HEK293T (cell line): ENCODE results near the gene ERBB4.

Experiments used
- BHLHE40 ChIP-seq: fragments of 450-650 bp; IDR thresholded peaks from 2 replicates; pipeline ENCODE4 v1.6.1; 2016; ENCODE audit warnings: mild to moderate bottlenecking, moderate library complexity, borderline replicate concordance
- CTBP1 ChIP-seq: fragments of 450-650 bp; IDR thresholded peaks from 2 replicates; pipeline ENCODE4 v1.6.1; 2016; ENCODE audit warnings: borderline replicate concordance
- ELF4 ChIP-seq: fragments of 450-650 bp; IDR thresholded peaks from 2 replicates; pipeline ENCODE4 v1.6.1; 2017; ENCODE audit warnings: antibody characterized with exemption
- FOXA1 ChIP-seq: fragments of 450-650 bp; IDR thresholded peaks from 2 replicates; pipeline ENCODE4 v1.6.1; 2016; ENCODE audit warnings: mild to moderate bottlenecking
- FOXK2 ChIP-seq: fragments of 450-650 bp; IDR thresholded peaks from 2 replicates; pipeline ENCODE4 v1.6.1; 2016; ENCODE audit warnings: mild to moderate bottlenecking
- FOXM1 ChIP-seq: fragments of 450-650 bp; IDR thresholded peaks from 2 replicates; pipeline ENCODE4 v1.6.1; 2017; ENCODE audit warnings: mild to moderate bottlenecking, borderline replicate concordance
- HDGF ChIP-seq: fragments of 450-650 bp; IDR thresholded peaks from 2 replicates; pipeline ENCODE4 v1.6.1; 2017; ENCODE audit warnings: antibody characterized with exemption, borderline replicate concordance
- L3MBTL2 ChIP-seq: fragments of 450-650 bp; conservative IDR thresholded peaks from 2 replicates; pipeline ENCODE4 v1.6.1; 2016; ENCODE audit warnings: mild to moderate bottlenecking
- LEF1 ChIP-seq: fragments of 450-650 bp; IDR thresholded peaks from 2 replicates; pipeline ENCODE4 v1.6.1; 2017; ENCODE audit warnings: mild to moderate bottlenecking, borderline replicate concordance
- PKNOX1 ChIP-seq: fragments of 450-650 bp; IDR thresholded peaks from 2 replicates; pipeline ENCODE4 v1.6.1; 2016
- SP1 ChIP-seq: fragments of 450-650 bp; IDR thresholded peaks from 2 replicates; pipeline ENCODE4 v1.6.1; 2017
- SUZ12 ChIP-seq: fragments of 450-650 bp; IDR thresholded peaks from 2 replicates; pipeline ENCODE4 v1.6.1; 2016; ENCODE audit warnings: mild to moderate bottlenecking
- TARDBP ChIP-seq: fragments of 450-650 bp; IDR thresholded peaks from 2 replicates; pipeline ENCODE4 v1.6.1; 2016

GRCh38 chr2:212343167-212343566 is 195.4 kb downstream of the ERBB4 start:
- TF ChIP-seq SP1: no peak
- TF ChIP-seq ELF4: no peak
- no peak for TF ChIP-seq CTBP1
- no peak for TF ChIP-seq FOXM1
- no peak for TF ChIP-seq BHLHE40
- TF ChIP-seq FOXK2: no peak
- TF ChIP-seq FOXA1: no peak
- TF ChIP-seq SUZ12: no peak
- TF ChIP-seq LEF1: no peak
- no peak for TF ChIP-seq TARDBP
- no peak for TF ChIP-seq L3MBTL2
- TF ChIP-seq HDGF: no peak
- no peak for TF ChIP-seq PKNOX1
